Astrocyte (in vitro differentiated cells and primary cell): ENCODE results near the gene SCN1A. TPM values are rescaled to one million over a fixed set of nuclear protein-coding genes. Genes with fewer than 3 reads are reported as not detected.

Experiments
- DNase-seq: peaks from one replicate; pipeline ENCODE4 v3.0.0-alpha.2; 2010; ENCODE audit warnings: low read depth
- FAIRE-seq: peaks from 2 replicates; lab custom pipeline; 2011; peaks lifted over from hg19 to GRCh38; lab: Jason Lieb, UNC
- H2AFZ ChIP-seq: 2 replicates; pipeline ENCODE4 v1.6.0; 2012; ENCODE audit warnings: low read depth, low read length, inconsistent platforms
- H3K27ac ChIP-seq: 2 replicates; pipeline ENCODE4 v1.5.1; 2011; ENCODE audit warnings: low read depth, low read length, inconsistent platforms
- H3K27me3 ChIP-seq: 2 replicates; pipeline ENCODE4 v1.6.0; 2011; ENCODE audit warnings: low read length, inconsistent platforms; ENCODE audit not compliant: insufficient read depth
- H3K36me3 ChIP-seq: 2 replicates; pipeline ENCODE4 v1.5.1; 2011; ENCODE audit warnings: low read length, inconsistent platforms; ENCODE audit not compliant: insufficient read depth
- H3K4me1 ChIP-seq: 2 replicates; pipeline ENCODE4 v1.5.1; 2011; ENCODE audit warnings: low read length, inconsistent platforms; ENCODE audit not compliant: insufficient read depth
- H3K4me2 ChIP-seq: 2 replicates; pipeline ENCODE4 v1.6.0; 2012; ENCODE audit warnings: low read length, inconsistent platforms
- H3K4me3 ChIP-seq: 2 replicates; pipeline ENCODE4 v1.5.1; 2011; ENCODE audit warnings: low read depth, mild to moderate bottlenecking, low read length, inconsistent platforms; ENCODE audit not compliant: insufficient read depth
- H3K79me2 ChIP-seq: 2 replicates; pipeline ENCODE4 v1.6.0; 2012; ENCODE audit warnings: mild to moderate bottlenecking, low read length, inconsistent platforms; ENCODE audit not compliant: insufficient read depth
- H3K9ac ChIP-seq: 2 replicates; pipeline ENCODE4 v1.6.0; 2012; ENCODE audit warnings: mild to moderate bottlenecking, low read length, inconsistent platforms
- H3K9me3 ChIP-seq: 2 replicates; pipeline ENCODE4 v1.5.1; 2012; ENCODE audit warnings: low read depth, mild to moderate bottlenecking, low read length, inconsistent platforms; ENCODE audit not compliant: insufficient read depth
- H4K20me1 ChIP-seq: 2 replicates; pipeline ENCODE4 v1.6.0; 2012; ENCODE audit warnings: low read length, inconsistent platforms; ENCODE audit not compliant: insufficient read depth
- H3K27ac Mint-ChIP-seq: one replicate; pipeline ENCODE4 v1.8.0; 2021; ENCODE audit warnings: mild to moderate bottlenecking, mixed read lengths; ENCODE audit not compliant: unreplicated experiment
- H3K27me3 Mint-ChIP-seq: one replicate; pipeline ENCODE4 v1.8.0; 2021; ENCODE audit warnings: low read depth, mixed read lengths; ENCODE audit not compliant: unreplicated experiment
- H3K36me3 Mint-ChIP-seq: one replicate; pipeline ENCODE4 v1.8.0; 2021; ENCODE audit warnings: low read depth, mixed read lengths; ENCODE audit not compliant: unreplicated experiment
- H3K4me1 Mint-ChIP-seq: one replicate; pipeline ENCODE4 v1.8.0; 2021; ENCODE audit warnings: low read depth, mixed read lengths; ENCODE audit not compliant: unreplicated experiment
- H3K4me3 Mint-ChIP-seq: one replicate; pipeline ENCODE4 v1.8.0; 2021; ENCODE audit warnings: mild to moderate bottlenecking, moderate library complexity, mixed read lengths; ENCODE audit not compliant: unreplicated experiment
- H3K9me3 Mint-ChIP-seq: one replicate; pipeline ENCODE4 v1.8.0; 2021; ENCODE audit warnings: mild to moderate bottlenecking, mixed read lengths; ENCODE audit not compliant: unreplicated experiment
- EZH2 ChIP-seq: IDR thresholded peaks from 2 replicates; pipeline ENCODE4 v1.6.1; 2012; ENCODE audit warnings: mild to moderate bottlenecking, low read length, inconsistent platforms; ENCODE audit not compliant: insufficient read depth
- total RNA-seq: library from RNA; stranded (reverse); gene quantifications from 2 replicates; pipeline ENCODE4 v1.2.1, GENCODE V29; 2021
- TF ChIP-seq, protein P1 (sequence below): IDR thresholded peaks from 2 replicates; pipeline ENCODE4 v1.5.1; 2011; ENCODE audit warnings: low read depth, mild to moderate bottlenecking, inconsistent platforms, low read length, moderate library complexity; ENCODE audit not compliant: insufficient read depth

SCN1A gene
- total RNA-seq, 1 donor from 2014 or later: not detected

GRCh38 chr2:165953306-165953654 is 174.5 kb downstream of the SCN1A start:
- no peak for TF ChIP-seq EZH2
- TF ChIP-seq, protein P1, sequence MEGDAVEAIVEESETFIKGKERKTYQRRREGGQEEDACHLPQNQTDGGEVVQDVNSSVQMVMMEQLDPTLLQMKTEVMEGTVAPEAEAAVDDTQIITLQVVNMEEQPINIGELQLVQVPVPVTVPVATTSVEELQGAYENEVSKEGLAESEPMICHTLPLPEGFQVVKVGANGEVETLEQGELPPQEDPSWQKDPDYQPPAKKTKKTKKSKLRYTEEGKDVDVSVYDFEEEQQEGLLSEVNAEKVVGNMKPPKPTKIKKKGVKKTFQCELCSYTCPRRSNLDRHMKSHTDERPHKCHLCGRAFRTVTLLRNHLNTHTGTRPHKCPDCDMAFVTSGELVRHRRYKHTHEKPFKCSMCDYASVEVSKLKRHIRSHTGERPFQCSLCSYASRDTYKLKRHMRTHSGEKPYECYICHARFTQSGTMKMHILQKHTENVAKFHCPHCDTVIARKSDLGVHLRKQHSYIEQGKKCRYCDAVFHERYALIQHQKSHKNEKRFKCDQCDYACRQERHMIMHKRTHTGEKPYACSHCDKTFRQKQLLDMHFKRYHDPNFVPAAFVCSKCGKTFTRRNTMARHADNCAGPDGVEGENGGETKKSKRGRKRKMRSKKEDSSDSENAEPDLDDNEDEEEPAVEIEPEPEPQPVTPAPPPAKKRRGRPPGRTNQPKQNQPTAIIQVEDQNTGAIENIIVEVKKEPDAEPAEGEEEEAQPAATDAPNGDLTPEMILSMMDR: no peak
- Mint-ChIP-seq H3K36me3 (no peaks in the 10 kb centered on the region), H3K9me3 (no peaks in the 10 kb centered on the region), H3K4me1 (no peaks in the 10 kb centered on the region), H3K27ac (no peak overlapping the region), H3K4me3 (no peak overlapping the region), H3K27me3 (no peaks in the 10 kb centered on the region)
- no peak for DNase-seq
- Histone ChIP-seq H3K4me3 (peak overlapping the region; percentile 96), H3K9me3 (no peaks in the 10 kb centered on the region), H4K20me1 (peaks cover 19% of the 10 kb centered on the region), H3K36me3 (peaks cover 3% of the 10 kb centered on the region), H3K4me1 (peaks cover 9% of the 10 kb centered on the region), H3K27me3 (no peaks in the 10 kb centered on the region), H3K27ac (peak overlapping the region; percentile 68), H3K79me2 (peaks cover 33% of the 10 kb centered on the region), H3K4me2 (peak overlapping the region; percentile 99), H2AFZ (peak overlapping the region; percentile 67), H3K9ac (peak overlapping the region; percentile 94)
- FAIRE-seq: no peak

- peaks cover 19% of the 10 kb centered on the region for H4K20me1 ChIP-seq
- H3K27ac ChIP-seq: peak overlapping the region; percentile 68
- peak overlapping the region; percentile 67 for H2AFZ ChIP-seq
- H3K4me2 ChIP-seq: peak overlapping the region; percentile 99
- H3K9ac ChIP-seq: peak overlapping the region; percentile 94
- Mint-ChIP-seq H3K4me3 (no peak overlapping the region), H3K36me3 (no peaks in the 10 kb centered on the region), H3K27ac (no peak overlapping the region), H3K4me1 (no peaks in the 10 kb centered on the region), H3K27me3 (no peaks in the 10 kb centered on the region), H3K9me3 (no peaks in the 10 kb centered on the region)
- H3K27me3 ChIP-seq: no peaks in the 10 kb centered on the region
- FAIRE-seq (peak; percentile 26), DNase-seq (peak; percentile 4)
- H3K36me3 ChIP-seq: peaks cover 8% of the 10 kb centered on the region
- TF ChIP-seq EZH2: no peak
- TF ChIP-seq, protein P1: no peak
- H3K79me2 ChIP-seq: peaks cover 33% of the 10 kb centered on the region
- peaks cover 9% of the 10 kb centered on the region for H3K4me1 ChIP-seq
- no peaks in the 10 kb centered on the region for H3K9me3 ChIP-seq
- peak overlapping the region; percentile 96 for H3K4me3 ChIP-seq
These were observed 175.0 kb downstream of the SCN1A start for GRCh38 chr2:165952741-165953211.

GRCh38 chr2:165952085-165952484 is 175.7 kb downstream of the SCN1A start:
- H3K4me3 Mint-ChIP-seq: no peak overlapping the region
- H2AFZ ChIP-seq: no peak overlapping the region
- no peak overlapping the region for H3K4me3 ChIP-seq
- H4K20me1 ChIP-seq: peaks cover 19% of the 10 kb centered on the region
- peaks cover 12% of the 10 kb centered on the region for H3K36me3 ChIP-seq
- H3K9me3 Mint-ChIP-seq: no peaks in the 10 kb centered on the region
- H3K9me3 ChIP-seq: no peaks in the 10 kb centered on the region
- H3K27ac ChIP-seq: no peak overlapping the region
- TF ChIP-seq, protein P1: no peak
- TF ChIP-seq EZH2: no peak
- no peaks in the 10 kb centered on the region for H3K27me3 Mint-ChIP-seq
- H3K4me1 ChIP-seq: peaks cover 9% of the 10 kb centered on the region
- no peaks in the 10 kb centered on the region for H3K4me1 Mint-ChIP-seq
- peaks cover 36% of the 10 kb centered on the region for H3K79me2 ChIP-seq
- peak overlapping the region; percentile 99 for H3K4me2 ChIP-seq
- DNase-seq (no peak), FAIRE-seq (no peak)
- no peaks in the 10 kb centered on the region for H3K27me3 ChIP-seq
- H3K36me3 Mint-ChIP-seq: peaks cover 3% of the 10 kb centered on the region
- no peak overlapping the region for H3K27ac Mint-ChIP-seq
- no peak overlapping the region for H3K9ac ChIP-seq
